Panc1 (cell line): ENCODE results near the gene PAGR1. TPM values are rescaled to one million over a fixed set of nuclear protein-coding genes. Genes with fewer than 3 reads are reported as not detected.

Source experiments
- ATAC-seq: fragments of 200-7000 bp; cut with Tn5 transposase; 2 replicates; pipeline ENCODE4 v1.9.1; 2020; ENCODE audit warnings: mild to moderate bottlenecking, moderate library complexity
- BruUV-seq: library from RNA; stranded (reverse); fragments of 400-500 nt; replicated peaks from 2 replicates; lab custom pipeline; 2021; lab: Mats Ljungman, UMichigan
- CTCF ChIA-PET: fragments of 300-600 bp; sonication (Branson Sonifier 250); formaldehyde crosslinking; loops from one replicate; lab custom pipeline; 2022; ENCODE audit warnings: antibody characterized with exemption; lab: Charles Lee
- POLR2A ChIA-PET: fragments of 300-600 bp; sonication (Branson Sonifier 250); formaldehyde crosslinking; loops from one replicate; lab custom pipeline; 2022; ENCODE audit warnings: antibody characterized with exemption; lab: Charles Lee
- DNase-seq: peaks from one replicate; pipeline ENCODE4 v3.0.0-alpha.2; 2010; ENCODE audit warnings: low read depth, low spot score
- H3K27ac ChIP-seq: 2 replicates; pipeline ENCODE4 v1.5.1; 2011; ENCODE audit warnings: mild to moderate bottlenecking, low read length, inconsistent platforms
- H3K27me3 ChIP-seq: fragments of 200-500 bp; sonication (Bioruptor generic); 2 replicates; pipeline ENCODE4 v1.6.0; 2014; ENCODE audit warnings: low read length, inconsistent platforms; ENCODE audit not compliant: control insufficient read depth, insufficient read depth
- H3K36me3 ChIP-seq: fragments of 200-500 bp; sonication (Bioruptor generic); 2 replicates; pipeline ENCODE4 v1.5.1; 2014; ENCODE audit warnings: inconsistent platforms, mild to moderate bottlenecking, low read length, moderate library complexity; ENCODE audit not compliant: control insufficient read depth, insufficient read depth
- H3K4me1 ChIP-seq: 2 replicates; pipeline ENCODE4 v1.5.1; 2011; ENCODE audit warnings: inconsistent platforms, mild to moderate bottlenecking, low read length, moderate library complexity; ENCODE audit not compliant: control insufficient read depth, insufficient read depth
- H3K4me3 ChIP-seq, 2 experiments: 2 replicates each; pipeline ENCODE4 v1.5.1; 2011 to 2012; ENCODE audit warnings: low read depth in 2 of 2, low read length in 2 of 2, mild to moderate bottlenecking in 2 of 2, inconsistent platforms in 1 of 2, moderate library complexity in 1 of 2
- H3K9me3 ChIP-seq: fragments of 200-500 bp; sonication (Bioruptor generic); 2 replicates; pipeline ENCODE4 v1.5.1; 2014; ENCODE audit warnings: low read depth, mild to moderate bottlenecking, inconsistent platforms, low read length, moderate library complexity; ENCODE audit not compliant: control insufficient read depth, insufficient read depth
- CTCF ChIP-seq: fragments of 450-650 bp; IDR thresholded peaks from 2 replicates; pipeline ENCODE4 v1.5.1; 2017; ENCODE audit warnings: mild to moderate bottlenecking
- POLR2AphosphoS5 ChIP-seq: IDR thresholded peaks from 2 replicates; pipeline ENCODE4 v1.6.1; 2012; ENCODE audit warnings: mild to moderate bottlenecking, low read depth, low read length, moderate library complexity
- REST ChIP-seq, 2 experiments: IDR thresholded peaks; 2 replicates each; pipeline ENCODE4 v1.6.1; 2011 to 2012; ENCODE audit warnings: low read depth in 2 of 2, control low read depth in 1 of 2, low read length in 1 of 2, mild to moderate bottlenecking in 1 of 2, moderate library complexity in 1 of 2; ENCODE audit not compliant: insufficient read depth in 1 of 2
- SIN3A ChIP-seq: IDR thresholded peaks from 2 replicates; pipeline ENCODE4 v1.6.1; 2012; ENCODE audit warnings: low read depth, mild to moderate bottlenecking, low read length, moderate library complexity, borderline replicate concordance; ENCODE audit not compliant: insufficient read depth
- TCF7L2 ChIP-seq: IDR thresholded peaks from 2 replicates; pipeline ENCODE4 v1.6.1; 2011; ENCODE audit warnings: mild to moderate bottlenecking, low read depth, low read length, inconsistent platforms
- in situ Hi-C: cut with HindIII; loops from 2 replicates; pipeline ENCODE4 v1.10.0; 2016; ENCODE audit warnings: low sequenced_read_pairs, low pct_unique_long_range_greater_than_20kb
- intact Hi-C: fragments of 100-400 bp; cut with micrococcal nuclease; formaldehyde crosslinking; loops from one replicate; pipeline ENCODE4 v1.10.0; 2022; ENCODE audit not compliant: unreplicated experiment
- total RNA-seq: library from RNA; stranded (reverse); gene quantifications from one replicate; pipeline ENCODE4 v1.2.1, GENCODE V29; 2021; ENCODE audit not compliant: unreplicated experiment

PAGR1 gene
- total RNA-seq, 1 experiment from 2014 or later = 42.5 TPM

GRCh38 chr16:29834079-29834478, 18.1 kb downstream of the PAGR1 start:
- no peak for DNase-seq
- Histone ChIP-seq H3K4me1 (no peaks in the 10 kb centered on the region), H3K27ac (no peak overlapping the region), H3K27me3 (no peaks in the 10 kb centered on the region), H3K36me3 (no peaks in the 10 kb centered on the region), H3K9me3 (no peaks in the 10 kb centered on the region), H3K4me3 (no peak overlapping the region)
- CTCF ChIA-PET = interaction anchor here (0.7 kb wide), 1 partner anchor 15 kb away, joined by 6 read pairs; no protein-coding TSS in a partner anchor
- no TSS peak for BruUV-seq
- TF ChIP-seq CTCF = no peak
- ATAC-seq = no peak
- POLR2A ChIA-PET = interaction anchor here (0.6 to 0.7 kb wide), 2 partner anchors 10 to 17 kb away, joined by 6 to 7 read pairs; no protein-coding TSS in a partner anchor
- intact Hi-C loops (no loop called here), in situ Hi-C loops (no loop called here)

GRCh38 chr16:29835926-29836325, 20.0 kb downstream of the PAGR1 start:
- Histone ChIP-seq H3K4me1 (no peaks in the 10 kb centered on the region), H3K36me3 (no peaks in the 10 kb centered on the region), H3K27me3 (no peaks in the 10 kb centered on the region), H3K9me3 (no peaks in the 10 kb centered on the region), H3K27ac (no peak overlapping the region), H3K4me3 (no peak overlapping the region)
- in situ Hi-C loops = no loop called here
- ATAC-seq (no peak), DNase-seq (no peak)
- intact Hi-C loops = no loop called here
- no TSS peak for BruUV-seq
- TF ChIP-seq CTCF (no peak), REST (IDR thresholded peaks at IDR 0.05; ENCODE audit: insufficient read depth in 1 of 2, low read depth in 2 of 2, low read length in 1 of 2) (no peak), TCF7L2 (no peak), SIN3A (no peak), POLR2AphosphoS5 (no peak)
- CTCF ChIA-PET = interaction anchor here (0.6 to 0.7 kb wide), 4 partner anchors 12 to 196 kb away, joined by 3 to 8 read pairs (median 5); no protein-coding TSS in a partner anchor
- POLR2A ChIA-PET = interaction anchor here (0.6 kb wide), 1 partner anchor 63 kb away, joined by 5 read pairs; no protein-coding TSS in a partner anchor
